ENCODE measurements around the gene LOXL1. TPM values are rescaled to one million over a fixed set of nuclear protein-coding genes. Genes with fewer than 3 reads are reported as not detected.

The LOXL1 gene
- total and polyA plus RNA-seq, 2 of the 13 experiments (the other 11 are each of a cell fraction or from before 2014, with no cell fraction given), result 0.51 to 1.3 TPM

DNA sequence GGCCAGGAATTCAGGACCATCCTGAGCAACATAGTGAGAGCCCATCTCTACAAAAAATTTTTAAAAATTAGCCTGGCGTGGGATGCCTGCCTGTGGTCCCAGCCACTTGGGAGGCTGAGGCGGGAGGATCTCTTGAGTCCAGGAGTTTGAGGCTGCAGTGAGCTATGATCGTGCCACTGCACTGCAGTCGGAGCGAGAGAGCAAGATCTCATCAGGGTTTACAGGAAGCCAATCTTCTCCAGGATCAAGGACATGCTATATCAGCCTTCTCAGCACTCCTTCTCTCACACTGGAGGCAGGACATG, 66.3 kb downstream of the LOXL1 start (continued):
- TF ChIP-seq, protein P1, sequence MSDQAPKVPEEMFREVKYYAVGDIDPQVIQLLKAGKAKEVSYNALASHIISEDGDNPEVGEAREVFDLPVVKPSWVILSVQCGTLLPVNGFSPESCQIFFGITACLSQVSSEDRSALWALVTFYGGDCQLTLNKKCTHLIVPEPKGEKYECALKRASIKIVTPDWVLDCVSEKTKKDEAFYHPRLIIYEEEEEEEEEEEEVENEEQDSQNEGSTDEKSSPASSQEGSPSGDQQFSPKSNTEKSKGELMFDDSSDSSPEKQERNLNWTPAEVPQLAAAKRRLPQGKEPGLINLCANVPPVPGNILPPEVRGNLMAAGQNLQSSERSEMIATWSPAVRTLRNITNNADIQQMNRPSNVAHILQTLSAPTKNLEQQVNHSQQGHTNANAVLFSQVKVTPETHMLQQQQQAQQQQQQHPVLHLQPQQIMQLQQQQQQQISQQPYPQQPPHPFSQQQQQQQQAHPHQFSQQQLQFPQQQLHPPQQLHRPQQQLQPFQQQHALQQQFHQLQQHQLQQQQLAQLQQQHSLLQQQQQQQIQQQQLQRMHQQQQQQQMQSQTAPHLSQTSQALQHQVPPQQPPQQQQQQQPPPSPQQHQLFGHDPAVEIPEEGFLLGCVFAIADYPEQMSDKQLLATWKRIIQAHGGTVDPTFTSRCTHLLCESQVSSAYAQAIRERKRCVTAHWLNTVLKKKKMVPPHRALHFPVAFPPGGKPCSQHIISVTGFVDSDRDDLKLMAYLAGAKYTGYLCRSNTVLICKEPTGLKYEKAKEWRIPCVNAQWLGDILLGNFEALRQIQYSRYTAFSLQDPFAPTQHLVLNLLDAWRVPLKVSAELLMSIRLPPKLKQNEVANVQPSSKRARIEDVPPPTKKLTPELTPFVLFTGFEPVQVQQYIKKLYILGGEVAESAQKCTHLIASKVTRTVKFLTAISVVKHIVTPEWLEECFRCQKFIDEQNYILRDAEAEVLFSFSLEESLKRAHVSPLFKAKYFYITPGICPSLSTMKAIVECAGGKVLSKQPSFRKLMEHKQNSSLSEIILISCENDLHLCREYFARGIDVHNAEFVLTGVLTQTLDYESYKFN (CRISPR knock-in tag; conservative IDR thresholded peaks at IDR 0.05), result 0 out of 2 replicates have a peak, but pooled peaks have one; percentile 2
- no peak for TF ChIP-seq HDAC6 (IDR thresholded peaks at IDR 0.05; ENCODE audit: low read depth, low read length)

GRCh38 chr15:73993211-73993994, 67.1 kb downstream of the LOXL1 start:
- H3K36me3 ChIP-seq (replicated peaks in 1 of 2; ENCODE audit: control insufficient read depth in 1 of 2, insufficient read depth in 2 of 2, low read length in 2 of 2), result peaks cover under 1 to 2% of the 10 kb centered on the region in 2 experiments; a peak in 3 of 5 replicates
- peak overlapping the region; percentile 88 for H2AFZ ChIP-seq (ENCODE audit: low read length)
- DNase-seq (ENCODE audit: low spot score), result no peak
- ATAC-seq, result no peak
- POLR2A ChIA-PET, result interaction anchor here (1.0 to 1.7 kb wide), 3 partner anchors 20 to 44 kb away, joined by 3 to 6 read pairs (median 4); no protein-coding TSS in a partner anchor
- no peaks in the 10 kb centered on the region for H4K20me1 ChIP-seq (ENCODE audit: insufficient read depth, low read length)
- H3K4me3 ChIP-seq (replicated peaks in 1 of 3; ENCODE audit: insufficient read depth in 1 of 3, low read depth in 2 of 3, low read length in 3 of 3), result peak overlapping the region; percentile 91 to 97 (median 94)
- 65% methylated on average over 6 of the region's 10 CpGs for WGBS (ENCODE audit: low lambda C conversion rate)
- intact Hi-C loops (cut with micrococcal nuclease; ENCODE audit: unreplicated experiment), result no loop called here
- peak overlapping the region; percentile 81 for H3K4me2 ChIP-seq (ENCODE audit: low read depth, low read length)
- H3K27ac ChIP-seq (ENCODE audit: extremely low read length, insufficient read depth, low read length), result no peak overlapping the region
- BruUV-seq (replicated peaks), result no TSS peak
- CTCF ChIA-PET (ENCODE audit: low intra/inter-chr PET ratio, low total read pairs), result no interaction called here
- peaks cover 12% of the 10 kb centered on the region for H3K79me2 ChIP-seq (ENCODE audit: insufficient read depth, low read length)
- no peak for FAIRE-seq
- TF ChIP-seq ZBTB38 (CRISPR knock-in tag; IDR thresholded peaks at IDR 0.05) (peak; percentile 34; the same call in 1 of the 2 replicates), KDM1A (CRISPR knock-in tag; IDR thresholded peaks at IDR 0.05) (no peak)
- H3K27me3 ChIP-seq (ENCODE audit: control insufficient read depth in 1 of 2, insufficient read depth in 2 of 2, low read length in 2 of 2), result no peaks in the 10 kb centered on the region; a peak in 1 of 5 replicates
- H3K9ac ChIP-seq (ENCODE audit: insufficient read depth, low read depth, low read length), result peak overlapping the region; percentile 78; the same call in 1 of the 2 replicates
- in situ Hi-C loops (cut with HindIII; ENCODE audit: extremely low pct_ligation_motif_present, low pct_unique_long_range_greater_than_20kb), result no loop called here
- H3K4me1 ChIP-seq (ENCODE audit: insufficient read depth, low read length), result peaks cover 47% of the 10 kb centered on the region
- H3K9me3 ChIP-seq (ENCODE audit: low read length), result no peaks in the 10 kb centered on the region
